RWPE1 (cell line): ENCODE data around the gene TIAM1.

Experiments used
- CTCF ChIA-PET: fragments of 350-600 bp; sonication (Branson Sonifier 250); formaldehyde crosslinking; extraction: SDS; loops from one replicate; lab custom pipeline; 2021; lab: Yijun Ruan, JAX
- POLR2A ChIA-PET: fragments of 400-600 bp; formaldehyde crosslinking; extraction: SDS; loops from one replicate; lab custom pipeline; 2020; ENCODE audit warnings: antibody characterized with exemption; ENCODE audit not compliant: low non-redundant PET; lab: Yijun Ruan, JAX
- DNase-seq: peaks from one replicate; pipeline ENCODE4 v3.0.0; 2012; ENCODE audit warnings: low spot score
- H3K27ac ChIP-seq: fragments of 450-650 bp; 2 replicates; pipeline ENCODE4 v1.5.1; 2017
- TF ChIP-seq, protein P1 (sequence below): fragments of 450-650 bp; conservative IDR thresholded peaks from 2 replicates; pipeline ENCODE4 v1.5.1; 2017; ENCODE audit warnings: low read depth, mild to moderate bottlenecking

Gene TIAM1

DNA sequence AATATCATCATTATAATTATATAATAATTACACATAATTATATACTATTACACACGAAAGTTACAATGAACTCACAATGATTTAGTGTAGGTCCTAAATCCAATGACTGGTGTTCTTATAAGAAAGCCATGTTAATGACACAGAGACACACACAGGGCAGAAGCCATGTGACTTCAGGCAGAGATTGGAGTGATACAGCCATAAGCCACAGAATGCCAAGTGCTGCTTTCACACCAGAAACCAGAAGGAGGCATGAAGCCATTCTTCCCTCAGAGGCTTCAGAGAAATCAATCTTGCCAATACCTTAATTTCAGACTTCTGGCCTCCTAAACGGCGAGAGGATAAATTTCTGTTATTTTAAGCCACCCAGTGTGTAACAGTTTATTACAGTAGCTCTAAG lies 158.4 kb downstream of the TIAM1 start:
- no peak for DNase-seq

DNA sequence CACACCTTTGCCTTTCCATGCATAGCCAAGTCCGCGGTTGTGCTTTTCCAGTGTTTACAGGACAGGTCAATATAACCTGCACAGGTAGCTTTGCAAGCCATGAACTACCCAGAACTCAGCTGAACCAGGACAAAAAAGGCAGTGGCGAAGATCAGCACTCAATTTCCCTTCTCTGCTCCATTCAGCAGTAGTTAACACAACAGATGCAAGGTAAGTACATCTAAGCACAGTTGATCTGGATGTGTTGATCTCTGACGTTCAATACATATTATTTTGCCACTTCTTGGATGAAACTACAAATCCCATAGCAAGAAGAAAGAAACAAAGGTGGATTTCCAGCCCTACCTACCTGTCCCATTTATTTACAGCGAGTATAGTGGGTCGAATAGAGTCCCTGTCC lies 159.2 kb downstream of the TIAM1 start:
- DNase-seq = no peak
- ChIA-PET POLR2A (interaction anchor here (0.5 kb wide), 1 partner anchor 67 kb away, joined by 4 read pairs; no protein-coding TSS in a partner anchor), CTCF (interaction anchor here (0.7 kb wide), 1 partner anchor 396 kb away, joined by 3 read pairs; no protein-coding TSS in a partner anchor)
- TF ChIP-seq, protein P1, sequence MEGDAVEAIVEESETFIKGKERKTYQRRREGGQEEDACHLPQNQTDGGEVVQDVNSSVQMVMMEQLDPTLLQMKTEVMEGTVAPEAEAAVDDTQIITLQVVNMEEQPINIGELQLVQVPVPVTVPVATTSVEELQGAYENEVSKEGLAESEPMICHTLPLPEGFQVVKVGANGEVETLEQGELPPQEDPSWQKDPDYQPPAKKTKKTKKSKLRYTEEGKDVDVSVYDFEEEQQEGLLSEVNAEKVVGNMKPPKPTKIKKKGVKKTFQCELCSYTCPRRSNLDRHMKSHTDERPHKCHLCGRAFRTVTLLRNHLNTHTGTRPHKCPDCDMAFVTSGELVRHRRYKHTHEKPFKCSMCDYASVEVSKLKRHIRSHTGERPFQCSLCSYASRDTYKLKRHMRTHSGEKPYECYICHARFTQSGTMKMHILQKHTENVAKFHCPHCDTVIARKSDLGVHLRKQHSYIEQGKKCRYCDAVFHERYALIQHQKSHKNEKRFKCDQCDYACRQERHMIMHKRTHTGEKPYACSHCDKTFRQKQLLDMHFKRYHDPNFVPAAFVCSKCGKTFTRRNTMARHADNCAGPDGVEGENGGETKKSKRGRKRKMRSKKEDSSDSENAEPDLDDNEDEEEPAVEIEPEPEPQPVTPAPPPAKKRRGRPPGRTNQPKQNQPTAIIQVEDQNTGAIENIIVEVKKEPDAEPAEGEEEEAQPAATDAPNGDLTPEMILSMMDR = no peak
- no peak overlapping the region for H3K27ac ChIP-seq

More for the DNA sequence above, 158.4 kb downstream of the TIAM1 start:
- POLR2A ChIA-PET = no interaction called here
- TF ChIP-seq, protein P1 = no peak
- CTCF ChIA-PET = no interaction called here
- H3K27ac ChIP-seq = no peak overlapping the region

DNA sequence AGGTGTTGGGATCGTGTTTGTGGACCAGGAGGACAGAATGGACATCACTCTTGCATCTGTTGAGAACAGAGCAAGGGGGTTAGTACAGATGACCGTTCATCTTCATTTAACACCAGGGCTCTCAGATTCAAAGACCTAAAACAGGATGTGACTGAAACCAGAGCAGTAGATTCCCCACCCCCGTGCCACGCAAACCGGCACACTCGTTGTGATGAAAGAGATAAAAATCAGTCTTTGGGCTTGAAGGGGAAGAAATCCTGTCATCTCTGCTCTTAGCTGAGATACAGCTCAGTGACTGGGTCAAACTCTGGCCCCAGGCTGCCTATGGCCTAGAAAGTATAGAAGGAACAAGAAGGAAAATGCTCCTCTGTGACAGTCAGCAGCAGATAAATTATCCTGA lies 159.6 kb downstream of the TIAM1 start:
- TF ChIP-seq, protein P1 = no peak
- no peak for DNase-seq
- ChIA-PET CTCF (interaction anchor here (0.7 kb wide), 1 partner anchor 397 kb away, joined by 3 read pairs; no protein-coding TSS in a partner anchor), POLR2A (interaction anchor here (0.5 kb wide), 1 partner anchor 67 kb away, joined by 4 read pairs; no protein-coding TSS in a partner anchor)
- no peak overlapping the region for H3K27ac ChIP-seq

DNA sequence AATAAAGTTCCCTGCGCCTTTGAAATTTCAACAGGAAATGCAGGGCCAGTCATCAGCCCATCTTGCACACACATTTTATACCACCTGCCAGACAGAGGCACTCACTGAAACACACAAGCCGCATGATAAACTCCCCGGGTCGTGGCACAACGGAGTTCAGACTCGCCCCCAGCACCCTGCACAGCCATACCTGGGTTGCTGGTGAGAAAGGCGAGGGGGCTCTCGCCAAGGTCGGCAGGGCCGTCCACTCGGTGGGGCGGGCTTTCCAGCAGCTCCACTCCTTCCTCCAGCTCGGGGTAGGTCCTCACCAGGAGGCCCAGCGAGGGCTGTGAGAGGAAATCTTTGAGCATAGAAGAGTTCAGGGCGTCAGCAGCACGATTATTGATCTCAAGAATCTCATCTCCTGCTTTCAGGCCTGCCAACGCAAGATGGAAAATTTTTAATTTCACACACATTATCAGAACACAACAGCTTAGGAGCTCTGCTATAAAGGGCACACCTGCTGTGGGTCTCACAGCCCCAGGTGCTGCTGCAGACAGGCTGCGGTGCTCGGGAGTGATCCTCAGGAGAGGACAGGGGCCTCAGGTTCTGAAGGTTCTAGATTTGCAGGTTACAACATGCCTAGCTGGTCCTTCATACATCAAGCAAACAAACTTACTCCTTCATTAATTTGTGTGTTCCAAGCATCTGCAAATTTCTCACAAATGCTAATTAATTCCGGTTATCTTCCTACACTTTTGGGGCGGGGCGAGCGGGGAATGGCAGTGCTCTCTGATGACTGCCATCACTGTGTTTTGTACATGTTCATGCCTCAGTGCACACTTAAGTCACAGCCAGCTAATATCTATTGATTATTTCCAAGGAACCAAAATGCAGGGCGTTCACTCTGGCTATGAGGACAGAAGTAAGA lies 161.6 kb downstream of the TIAM1 start:
- TF ChIP-seq, protein P1 = no peak
- DNase-seq = no peak
- POLR2A ChIA-PET = no interaction called here
- no peak overlapping the region for H3K27ac ChIP-seq
- CTCF ChIA-PET = interaction anchor here (0.6 kb wide), 1 partner anchor 25 kb away, joined by 3 read pairs; no protein-coding TSS in a partner anchor

DNA sequence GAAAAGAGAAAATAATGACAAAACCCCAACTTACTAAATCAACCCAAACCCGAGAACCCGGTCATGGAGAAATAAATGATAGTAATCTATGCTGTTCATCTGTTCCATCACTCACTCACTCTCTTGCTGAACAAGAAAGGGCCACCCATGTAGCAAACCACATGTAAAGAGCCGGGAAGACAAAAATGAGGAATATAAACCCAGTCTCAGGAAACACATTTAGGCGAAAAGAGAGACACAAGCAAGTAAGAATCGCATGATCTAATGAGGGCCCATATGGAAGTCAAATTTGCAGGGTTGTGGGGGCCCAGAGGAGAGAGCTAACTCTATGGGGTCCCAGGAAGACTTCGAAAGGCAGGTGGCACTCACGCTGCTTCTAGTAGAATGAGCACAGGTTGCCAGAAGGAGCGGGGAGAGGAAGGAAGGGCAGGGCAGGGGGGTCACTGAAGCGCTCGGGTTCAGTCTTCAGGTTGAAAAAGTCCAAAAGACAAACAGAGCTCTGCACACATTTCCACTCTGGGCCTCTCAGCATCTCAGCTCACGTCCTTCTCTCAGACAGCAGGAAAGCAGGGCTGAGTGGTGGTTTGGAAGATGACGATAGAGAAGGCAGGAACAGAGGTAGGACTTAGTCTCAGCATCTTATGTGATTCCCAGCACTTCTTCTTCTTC lies 162.8 kb downstream of the TIAM1 start:
- TF ChIP-seq, protein P1 = no peak
- no peak overlapping the region for H3K27ac ChIP-seq
- ChIA-PET POLR2A (no interaction called here), CTCF (interaction anchor here (0.6 to 1.3 kb wide), 9 partner anchors 9 to 909 kb away, joined by 3 to 9 read pairs (median 3); no protein-coding TSS in a partner anchor)
- no peak for DNase-seq
